Activated T-cell treated with anti-CD3 and anti-CD28 coated beads, Interleukin-2, amount 50 U/mL, for 24 hours (primary cell): ENCODE results near the gene RFESD.
"Not testable (repeated sequence)": the region's sequence is repeated elsewhere in the genome, so short reads cannot be mapped to it uniquely, and the experiment has no call there.

Source experiments
- DNase-seq: peaks from one replicate; pipeline ENCODE4 v3.0.0-alpha.2; 2020
- H3K27ac Mint-ChIP-seq: 2 replicates; pipeline ENCODE4 v1.8.0; 2020; ENCODE audit warnings: mild to moderate bottlenecking, mixed read lengths
- H3K27me3 Mint-ChIP-seq: 2 replicates; pipeline ENCODE4 v1.8.0; 2020; ENCODE audit warnings: mixed read lengths
- H3K36me3 Mint-ChIP-seq: 2 replicates; pipeline ENCODE4 v1.8.0; 2020; ENCODE audit warnings: low read depth, mixed read lengths
- H3K4me1 Mint-ChIP-seq: 2 replicates; pipeline ENCODE4 v1.8.0; 2020; ENCODE audit warnings: low read depth, mixed read lengths
- H3K4me3 Mint-ChIP-seq: 2 replicates; pipeline ENCODE4 v1.8.0; 2020; ENCODE audit warnings: mild to moderate bottlenecking, moderate library complexity, mixed read lengths
- H3K9me3 Mint-ChIP-seq: 2 replicates; pipeline ENCODE4 v1.8.0; 2020; ENCODE audit warnings: mixed read lengths

RFESD gene

GRCh38 chr5:95697781-95698681 is 51.5 kb downstream of the RFESD start:
- no peaks in the 10 kb centered on the region for H3K36me3 Mint-ChIP-seq
- peaks cover 12% of the 10 kb centered on the region for H3K27me3 Mint-ChIP-seq
- no peaks in the 10 kb centered on the region for H3K9me3 Mint-ChIP-seq
- no peak overlapping the region for H3K4me3 Mint-ChIP-seq
- DNase-seq, result no peak
- H3K4me1 Mint-ChIP-seq, result no peaks in the 10 kb centered on the region
- no peak overlapping the region for H3K27ac Mint-ChIP-seq

GRCh38 chr5:95699337-95699736 is 52.8 kb downstream of the RFESD start:
- DNase-seq, result no peak
- H3K4me1 Mint-ChIP-seq, result no peaks in the 10 kb centered on the region
- no peak overlapping the region for H3K27ac Mint-ChIP-seq
- no peak overlapping the region for H3K4me3 Mint-ChIP-seq
- no peaks in the 10 kb centered on the region for H3K9me3 Mint-ChIP-seq
- H3K36me3 Mint-ChIP-seq, result no peaks in the 10 kb centered on the region
- H3K27me3 Mint-ChIP-seq, result peaks cover 12% of the 10 kb centered on the region

- Mint-ChIP-seq H3K4me1 (no peaks in the 10 kb centered on the region), H3K9me3 (no peaks in the 10 kb centered on the region), H3K4me3 (no peak overlapping the region), H3K36me3 (no peaks in the 10 kb centered on the region), H3K27ac (no peak overlapping the region), H3K27me3 (peaks cover 12% of the 10 kb centered on the region)
- no peak for DNase-seq
These were observed 54.5 kb downstream of the RFESD start for GRCh38 chr5:95701074-95701473.

- Mint-ChIP-seq H3K4me1 (no peaks in the 10 kb centered on the region), H3K27me3 (no peaks in the 10 kb centered on the region), H3K36me3 (no peaks in the 10 kb centered on the region), H3K27ac (no peak overlapping the region), H3K4me3 (no peak overlapping the region), H3K9me3 (no peaks in the 10 kb centered on the region)
- DNase-seq, result no peak
These were observed 57.6 kb downstream of the RFESD start for GRCh38 chr5:95704150-95704549.

- not testable (repeated sequence) for H3K27ac Mint-ChIP-seq, H3K27me3 Mint-ChIP-seq, H3K4me3 Mint-ChIP-seq, H3K9me3 Mint-ChIP-seq, DNase-seq, H3K4me1 Mint-ChIP-seq, H3K36me3 Mint-ChIP-seq
These were observed 59.6 kb downstream of the RFESD start for GRCh38 chr5:95706196-95706595.

- no peak overlapping the region for H3K4me3 Mint-ChIP-seq
- no peaks in the 10 kb centered on the region for H3K9me3 Mint-ChIP-seq
- H3K27ac Mint-ChIP-seq, result no peak overlapping the region
- peaks cover 11% of the 10 kb centered on the region for H3K27me3 Mint-ChIP-seq
- no peak for DNase-seq
- no peaks in the 10 kb centered on the region for H3K36me3 Mint-ChIP-seq
- H3K4me1 Mint-ChIP-seq, result peaks cover 2% of the 10 kb centered on the region
These were observed 60.5 kb downstream of the RFESD start for GRCh38 chr5:95707055-95707454.
